Stimulated activated CD8-positive, alpha-beta memory T cell treated with anti-CD3 and anti-CD28 coated beads, Interleukin-15, amount 100 ng/mL, for 24 hours (primary cell): Measurements from ENCODE around the gene IKZF5.

ENCODE experiments used
- DNase-seq: peaks from one replicate; pipeline ENCODE4 v3.0.0-alpha.2; 2020; ENCODE audit warnings: low read depth

The IKZF5 gene

DNA sequence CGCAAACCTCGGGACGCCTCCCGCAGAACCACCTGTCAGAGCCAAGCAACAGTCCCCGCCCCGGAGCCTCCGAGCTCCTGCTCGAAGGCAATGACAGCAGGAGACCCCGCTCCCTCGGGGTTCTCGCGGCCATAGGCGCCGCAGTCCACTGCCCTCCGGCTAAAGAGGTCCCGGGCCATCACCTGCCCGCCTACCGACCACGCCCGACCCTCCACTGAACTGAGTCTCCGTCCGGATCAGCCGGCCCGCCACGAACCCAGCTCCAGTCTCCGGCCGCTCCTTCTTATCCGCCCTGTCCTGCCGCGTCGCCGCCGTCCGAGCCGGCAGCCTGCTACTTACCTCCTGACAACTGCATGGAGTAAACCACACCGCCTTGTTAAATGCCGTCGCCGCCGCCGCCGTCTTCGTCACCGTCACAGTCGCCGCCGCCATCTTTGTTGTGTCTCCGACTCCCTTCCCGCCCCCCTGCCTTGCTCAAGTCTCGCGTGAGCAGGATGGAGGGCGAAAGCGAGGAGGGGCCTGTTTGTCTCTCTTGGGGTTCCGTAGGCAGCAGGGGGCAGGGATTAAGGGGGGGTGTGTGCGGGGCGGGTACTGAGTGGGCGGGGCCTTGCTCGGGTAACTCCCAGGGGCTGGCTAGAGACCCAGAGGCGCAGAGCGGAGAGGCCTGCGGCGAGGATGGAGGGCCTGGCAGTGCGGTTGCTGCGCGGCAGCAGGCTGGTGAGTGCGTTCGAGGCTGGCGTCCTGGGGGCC, at the start of gene IKZF5, which contains the start of gene ACADSB:
IKZF5 (minus strand) TSS at position 441 of the 750 bp plus-strand sequence. CDS start 10,170 bp downstream, outside the sequence.
ACADSB (plus strand) TSS at position 652 of the 750 bp plus-strand sequence; CDS start at position 676, 24 bp downstream.
- peak; percentile 80 for DNase-seq

- DNase-seq: no peak
These were observed 49.4 kb upstream of the IKZF5 start for GRCh38 chr10:123057968-123058367.

- no peak for DNase-seq
These were observed 37.6 kb upstream of the IKZF5 start for GRCh38 chr10:123045961-123046731.

DNA sequence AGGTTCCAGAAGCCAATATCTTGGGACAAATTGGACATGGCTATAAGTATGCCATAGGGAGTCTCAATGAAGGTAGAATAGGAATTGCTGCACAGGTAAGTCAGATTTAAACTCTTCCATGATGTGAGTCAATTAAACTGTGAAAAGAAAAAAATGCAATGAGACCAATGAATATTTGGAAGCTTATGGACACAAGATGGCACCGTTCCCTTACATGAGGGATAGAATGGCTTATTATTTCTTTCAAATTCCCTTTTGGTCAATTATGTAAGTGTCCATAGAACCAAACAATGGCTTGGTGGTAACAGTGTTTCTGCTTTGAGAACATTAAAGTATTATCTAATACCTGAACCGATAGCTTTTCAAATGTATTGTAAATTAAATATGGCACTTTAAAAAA, 35.8 kb upstream of the IKZF5 start:
- DNase-seq: no peak

- no peak for DNase-seq
These were observed 34.9 kb upstream of the IKZF5 start for GRCh38 chr10:123043409-123043925.

GRCh38 chr10:123042708-123043408, 34.3 kb upstream of the IKZF5 start:
- DNase-seq: no peak

DNA sequence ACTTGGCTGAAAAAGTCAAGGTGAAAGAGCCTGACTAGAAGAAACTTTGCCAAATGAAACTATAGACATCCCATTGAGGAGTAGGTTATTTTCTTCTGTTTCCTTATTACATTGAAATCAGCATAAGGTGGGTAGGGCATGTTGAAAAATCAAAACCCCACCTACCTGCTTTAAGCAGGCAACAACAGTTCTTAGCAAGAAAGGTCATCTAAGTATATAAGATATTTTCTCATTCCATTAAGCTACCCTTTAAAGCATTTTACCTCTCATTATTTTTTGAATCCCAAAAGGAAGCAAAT, 31.0 kb upstream of the IKZF5 start:
- no peak for DNase-seq

- DNase-seq: no peak
These were observed 30.4 kb upstream of the IKZF5 start for GRCh38 chr10:123038782-123039631.

- no peak for DNase-seq
These were observed 27.0 kb upstream of the IKZF5 start for GRCh38 chr10:123035467-123036086.

GRCh38 chr10:123034332-123034731, 25.7 kb upstream of the IKZF5 start:
- no peak for DNase-seq

DNA sequence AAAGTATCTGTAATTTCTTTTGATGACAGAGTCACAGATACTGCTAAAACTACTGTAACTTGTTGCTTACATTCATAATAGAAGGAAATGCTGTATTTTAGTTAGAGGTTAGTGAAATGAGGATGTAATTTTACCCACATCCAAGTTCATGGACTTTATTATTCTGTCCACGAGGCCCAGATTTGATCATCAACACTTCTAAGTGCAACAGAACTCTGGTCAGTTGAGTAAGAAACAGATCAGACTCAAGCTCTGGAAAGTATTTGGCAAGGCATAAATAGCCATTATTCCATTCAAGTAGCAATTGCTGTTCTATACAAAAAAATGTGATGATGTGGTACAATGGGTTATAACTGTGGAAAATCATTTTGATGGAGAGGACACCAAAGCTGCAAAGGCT, 22.5 kb upstream of the IKZF5 start:
- no peak for DNase-seq

DNA sequence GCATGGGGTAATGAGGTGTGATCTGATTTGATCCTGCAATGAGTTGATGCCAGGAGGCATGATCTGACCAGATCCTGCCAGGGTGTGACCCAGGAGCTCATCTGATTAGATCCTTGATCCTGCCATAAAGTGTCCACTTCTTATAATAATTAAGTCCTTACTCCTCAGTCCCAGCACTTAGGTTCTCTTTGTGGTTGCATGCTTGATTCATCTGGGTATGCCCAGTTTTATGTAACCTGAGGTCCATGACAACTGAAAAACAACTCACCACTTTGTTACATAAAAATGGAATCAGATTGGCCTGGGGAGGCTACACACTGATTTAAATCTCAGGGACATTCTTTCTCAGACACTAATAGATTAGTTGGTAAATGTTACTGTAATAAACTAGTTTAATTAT, 19.3 kb upstream of the IKZF5 start:
- no peak for DNase-seq

DNA sequence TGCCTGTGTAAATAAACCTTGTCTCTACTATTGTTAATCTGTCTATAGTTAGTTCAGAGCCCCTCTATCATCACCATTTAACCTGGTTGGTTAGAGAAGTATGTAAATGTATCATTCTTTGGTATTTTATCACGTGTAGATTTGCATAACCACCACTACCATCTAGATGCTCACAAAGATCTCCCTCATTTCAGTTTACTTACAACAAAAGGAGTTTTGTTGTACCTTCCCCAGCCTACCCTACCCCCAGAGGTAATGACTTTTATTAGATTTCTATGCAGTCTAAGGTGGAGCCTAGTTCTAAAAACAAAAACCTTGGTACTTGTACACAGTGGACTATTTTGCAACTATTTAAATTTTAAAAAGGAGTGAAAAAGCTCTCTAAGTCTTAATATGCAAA, 17.7 kb upstream of the IKZF5 start:
- DNase-seq: no peak

DNA sequence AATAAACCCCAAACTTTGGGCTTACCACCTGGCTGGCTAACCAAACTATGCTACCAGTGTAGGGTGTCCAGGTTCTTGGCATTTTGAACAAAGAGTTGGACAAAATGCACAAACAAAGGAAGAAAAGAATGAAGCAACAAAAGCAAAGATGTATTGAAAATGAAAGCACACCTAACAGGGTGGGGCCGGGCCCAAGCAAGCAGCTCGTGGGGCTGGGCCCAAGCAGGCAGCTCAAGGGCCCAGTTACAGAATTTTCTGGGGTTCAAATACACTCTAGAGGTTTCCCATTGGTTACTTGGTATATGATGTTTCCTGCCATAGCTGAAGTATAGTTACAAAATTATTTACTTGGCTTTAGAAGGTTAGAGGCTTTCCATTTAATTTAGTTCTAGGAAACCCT, 15.9 kb upstream of the IKZF5 start:
- DNase-seq: no peak

DNA sequence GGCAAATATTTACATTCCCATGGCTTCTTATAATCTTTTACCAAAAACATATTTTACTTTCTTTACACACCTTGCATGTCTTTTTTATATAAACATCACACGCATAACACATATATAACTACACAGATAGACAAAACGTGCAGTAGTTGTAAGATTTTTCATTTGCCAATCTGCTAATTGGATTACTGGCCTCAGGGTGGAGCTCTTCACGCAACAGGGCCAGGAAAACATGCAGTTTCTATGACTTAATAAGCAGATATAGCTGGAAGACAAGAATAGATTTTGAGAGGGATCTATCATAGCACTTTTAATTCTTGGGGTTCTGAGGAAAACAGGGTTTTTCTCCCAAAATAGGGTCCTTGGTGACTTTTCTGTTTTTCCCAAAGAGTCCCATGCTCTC, 12.9 kb upstream of the IKZF5 start:
- no peak for DNase-seq

DNA sequence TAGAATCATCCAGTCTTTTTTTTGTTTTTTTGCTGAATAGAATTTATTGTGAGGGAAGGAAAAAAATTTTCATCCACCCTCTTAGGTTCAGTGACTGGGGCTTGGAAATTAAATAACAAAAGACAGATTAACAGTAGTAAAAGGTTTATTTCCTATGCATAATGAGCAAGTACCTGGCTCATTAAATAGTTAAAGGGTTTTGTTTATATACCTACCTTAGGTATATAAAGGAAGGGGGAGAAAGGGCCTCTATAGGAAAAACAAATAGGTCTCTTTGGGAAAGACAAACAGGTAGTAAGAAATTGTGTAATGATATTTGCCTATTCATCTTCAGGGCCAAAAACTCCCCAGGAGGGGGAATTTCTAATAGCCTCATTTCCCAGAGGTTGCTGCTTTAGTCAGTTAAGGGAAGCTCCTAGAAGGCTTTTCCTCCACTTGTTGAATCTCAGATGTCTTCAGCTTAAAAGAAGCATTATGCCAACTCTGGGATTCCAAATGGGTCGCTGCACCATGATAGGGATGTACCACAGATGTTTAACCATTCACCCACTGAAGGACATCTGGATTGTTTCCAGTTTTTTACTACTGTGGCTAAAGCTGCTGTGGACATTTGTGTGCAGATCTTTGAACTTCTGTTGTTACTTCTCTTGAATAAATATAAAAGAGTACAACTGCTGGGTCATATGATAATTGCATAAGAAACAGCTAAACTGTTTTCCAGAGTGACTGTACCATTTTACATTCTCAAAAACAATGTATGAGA, 11.5 kb upstream of the IKZF5 start:
- no peak for DNase-seq

DNA sequence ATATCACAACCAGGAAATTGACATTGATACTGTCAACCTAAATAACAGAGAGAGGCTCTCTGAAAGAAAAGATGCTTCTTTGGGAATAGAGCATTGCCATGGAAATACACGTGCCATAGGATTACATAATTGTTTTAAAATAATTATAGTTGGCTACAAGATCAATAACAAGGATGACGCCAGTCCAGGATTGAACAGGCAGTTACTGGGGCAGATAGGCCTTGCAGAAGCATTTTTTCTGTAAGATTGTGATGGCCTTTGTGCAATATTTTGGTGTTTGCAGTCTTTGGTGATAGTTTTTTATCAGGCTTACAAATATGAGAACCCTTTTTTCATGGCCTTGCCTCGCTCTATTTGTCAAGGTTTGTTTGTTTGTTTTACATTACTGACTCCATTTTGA, 10.7 kb upstream of the IKZF5 start:
- no peak for DNase-seq

DNA sequence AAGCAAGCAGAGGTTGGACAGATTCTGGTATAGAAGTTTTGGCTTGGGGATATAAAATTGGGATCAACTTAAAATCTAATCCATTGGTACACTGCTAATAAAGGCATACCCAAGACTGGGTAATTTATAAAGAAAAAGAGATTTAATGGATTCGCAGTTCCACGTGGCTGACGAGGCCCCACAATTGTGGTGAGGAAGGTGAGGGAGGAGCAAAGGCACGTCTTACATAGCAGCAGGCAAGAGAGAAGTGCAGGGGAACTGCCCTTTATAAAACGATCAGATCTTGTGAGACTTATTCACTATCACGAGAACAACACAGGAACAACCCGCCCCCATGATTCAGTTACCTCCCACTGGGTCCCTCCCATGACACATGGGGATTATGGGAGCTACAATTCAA, 9.9 kb upstream of the IKZF5 start:
- no peak for DNase-seq

GRCh38 chr10:123017421-123018165, 9.0 kb upstream of the IKZF5 start:
- DNase-seq: no peak

GRCh38 chr10:123016228-123016627, 7.6 kb upstream of the IKZF5 start:
- no peak for DNase-seq
